Thyroid gland (tissue), 4 donors: Measurements from ENCODE around the gene SPOCK1.

Experiments
- CTCF ChIP-seq, 6 experiments: fragments of 200-600 bp in 3 of 6; fragments of 450-650 bp in 3 of 6; sonication (generic) in 3 of 6; IDR thresholded peaks; one replicate each; pipeline ENCODE4 v1.5.1; 2016 to 2019; ENCODE audit warnings: antibody characterized with exemption in 6 of 6, mild to moderate bottlenecking in 2 of 6, inconsistent platforms in 1 of 6, moderate library complexity in 1 of 6
- POLR2A ChIP-seq, 2 donors: fragments of 450-650 bp; IDR thresholded peaks; one replicate each; pipeline ENCODE4 v1.6.1; 2017; ENCODE audit warnings: antibody characterized with exemption in 2 of 2, mild to moderate bottlenecking in 2 of 2, moderate library complexity in 1 of 2

DNA sequence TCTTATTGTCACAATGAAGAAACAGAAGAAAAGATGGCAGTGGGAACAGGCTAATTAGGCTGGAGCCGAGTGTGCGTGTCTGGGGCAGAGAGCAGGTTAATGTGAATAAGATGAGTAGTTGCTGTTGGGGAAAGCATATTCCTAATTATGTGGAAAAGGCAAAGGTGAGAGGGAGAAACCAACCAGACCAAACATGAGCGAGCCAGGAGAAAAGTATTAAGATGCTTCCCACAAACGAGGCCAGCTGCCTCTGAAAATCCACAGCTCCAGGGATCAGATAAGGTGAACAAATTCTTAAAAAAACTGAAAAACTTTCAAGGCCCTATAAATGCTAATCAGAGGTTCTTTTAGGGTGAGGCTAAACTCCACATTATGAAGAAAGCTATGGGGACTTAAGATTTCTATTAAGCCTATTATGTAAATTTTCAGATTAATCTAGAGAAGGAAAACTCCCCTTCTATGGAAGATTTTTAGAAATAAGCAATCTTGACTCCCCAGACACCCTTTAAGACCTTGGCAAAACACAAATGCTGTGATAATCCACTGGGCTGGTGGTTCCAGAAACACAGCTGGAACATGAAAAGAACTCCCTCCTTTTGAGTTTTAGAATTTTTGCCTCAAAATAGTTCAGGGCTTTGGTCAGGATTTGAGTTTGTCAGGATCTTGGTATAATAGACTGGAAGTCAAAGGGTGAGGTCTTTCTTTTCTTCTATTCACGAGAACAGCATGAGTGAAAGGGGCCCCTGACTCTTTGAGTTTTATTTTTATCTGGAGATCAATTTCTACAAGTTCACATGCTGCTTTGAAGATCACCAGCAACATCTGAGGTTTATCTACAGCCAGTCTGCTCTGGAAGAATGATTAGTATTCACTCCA is 238.1 kb downstream of the SPOCK1 start:
- TF ChIP-seq CTCF (IDR thresholded peaks at IDR 0.05) = no peak
- TF ChIP-seq POLR2A (IDR thresholded peaks at IDR 0.05) = no peak
